ENCODE data around the gene STK32B.

- TF ChIP-seq CTCF (conservative IDR thresholded peaks at IDR 0.05; ENCODE audit: low read length) (no peak), EZH2phosphoT487 (IDR thresholded peaks at IDR 0.05; ENCODE audit: borderline replicate concordance) (no peak)
These were observed 420.9 kb downstream of the STK32B start for GRCh38 chr4:5472160-5472591.

Data from Loucy (cell line).